Right kidney (tissue), 1 donor: Measurements from ENCODE around the gene RAPSN.

Experiments
- DNase-seq: peaks from one replicate; pipeline ENCODE4 v3.0.0-alpha.2; 2016

Gene RAPSN

DNA sequence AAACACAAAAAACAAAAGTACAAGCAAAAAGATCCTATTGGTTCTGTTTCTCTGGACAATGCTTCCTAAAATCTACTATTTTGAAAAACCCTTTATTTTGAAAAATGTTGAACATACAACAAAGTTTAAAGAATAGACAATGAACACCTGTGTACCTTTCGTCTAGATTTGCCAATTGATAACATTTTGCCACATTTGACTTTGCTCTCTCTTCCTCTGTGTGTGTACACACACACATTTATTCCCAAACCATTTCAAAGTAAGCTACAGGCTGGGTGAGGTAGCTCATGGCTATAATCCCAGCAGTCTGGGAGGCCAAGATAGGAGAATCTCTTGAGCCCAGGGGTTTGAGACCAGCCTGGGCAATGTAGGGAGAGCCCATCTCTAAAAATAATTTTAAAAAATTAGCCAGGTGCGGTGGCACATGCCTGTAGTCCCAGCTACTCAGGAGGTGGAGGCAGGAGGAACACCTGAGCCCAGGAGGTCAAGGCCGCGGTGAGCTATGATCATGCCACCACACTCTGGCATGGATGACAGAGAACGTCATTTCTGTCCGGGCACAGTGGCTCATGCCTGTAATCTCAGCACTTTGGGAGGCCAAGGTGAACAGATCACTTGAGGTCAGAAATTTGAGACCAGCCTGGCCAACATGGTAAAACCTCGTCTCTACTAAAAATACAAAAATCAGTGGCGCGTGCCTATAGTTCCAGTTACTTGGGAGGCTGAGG is 17.4 kb downstream of the RAPSN start:
- no peak for DNase-seq

DNA sequence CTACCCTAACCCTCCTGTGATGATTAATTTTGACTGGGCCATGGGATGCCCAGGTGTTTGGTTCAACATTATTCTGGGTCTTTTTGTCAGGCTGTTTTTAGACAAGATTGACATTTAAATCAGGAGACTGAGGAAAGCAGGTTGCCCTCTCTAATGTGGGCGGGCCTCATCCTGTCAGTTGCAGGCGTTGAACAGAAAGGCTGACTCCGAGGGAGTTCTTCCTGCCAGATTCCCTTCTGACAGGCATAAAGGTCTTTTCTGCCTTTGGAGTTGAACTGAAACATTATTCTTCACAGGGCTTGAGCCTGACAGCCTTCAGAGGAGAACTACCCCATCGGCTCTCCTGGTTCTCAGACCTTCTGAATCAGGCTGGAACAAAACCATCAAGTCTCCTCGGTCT is 18.4 kb downstream of the RAPSN start:
- DNase-seq = no peak

DNA sequence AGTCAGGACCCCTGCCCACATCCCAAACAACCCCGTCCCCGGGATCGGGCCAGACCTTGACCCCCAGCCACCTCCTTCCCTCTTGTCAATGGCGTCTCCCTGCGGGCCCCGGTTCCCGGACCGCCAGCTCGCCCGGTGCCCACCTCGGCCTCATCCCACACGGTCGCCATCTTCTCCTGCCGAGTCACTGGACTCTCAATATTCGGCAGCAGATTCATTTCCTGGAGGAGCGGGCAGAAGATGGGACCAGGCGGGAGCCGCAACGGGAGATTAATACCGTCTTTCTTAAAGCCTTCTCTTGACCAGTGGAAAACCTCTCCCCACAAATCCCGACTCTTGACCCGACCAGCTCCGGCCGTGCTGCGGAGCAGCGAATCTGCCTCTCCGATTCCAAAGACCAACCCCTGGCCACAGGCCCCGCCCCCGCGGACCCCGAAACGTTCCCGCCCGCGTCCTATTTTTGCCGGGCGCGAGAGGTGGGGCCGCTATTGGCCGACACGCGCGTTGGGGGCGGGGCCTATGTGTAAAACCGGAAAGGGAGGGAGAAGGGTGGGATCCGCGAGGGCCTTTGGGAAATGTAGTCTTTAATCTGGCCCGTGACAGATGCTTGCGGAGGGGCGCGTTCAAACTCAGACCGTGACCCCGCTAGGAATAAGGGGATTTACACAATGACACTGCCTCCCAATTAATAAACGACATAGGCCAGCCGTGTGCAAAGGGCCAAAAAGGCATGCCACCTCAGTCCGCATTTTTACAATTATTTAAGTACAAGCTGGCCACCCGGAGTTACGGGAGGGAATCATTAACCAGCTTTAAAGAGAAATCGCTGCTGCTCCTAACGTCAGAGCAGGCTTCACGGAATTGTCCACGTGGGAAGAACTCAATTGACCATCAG is 22.6 kb downstream of the RAPSN start, which contains the start of gene PSMC3:
Gene PSMC3, minus strand, starts transcription at position 378 of the 895 bp plus-strand sequence. Its CDS starts 160 bp downstream, at position 218.
- DNase-seq = peak; percentile 99

GRCh38 chr11:47425611-47426010 is 23.3 kb downstream of the RAPSN start:
- no peak for DNase-seq

DNA sequence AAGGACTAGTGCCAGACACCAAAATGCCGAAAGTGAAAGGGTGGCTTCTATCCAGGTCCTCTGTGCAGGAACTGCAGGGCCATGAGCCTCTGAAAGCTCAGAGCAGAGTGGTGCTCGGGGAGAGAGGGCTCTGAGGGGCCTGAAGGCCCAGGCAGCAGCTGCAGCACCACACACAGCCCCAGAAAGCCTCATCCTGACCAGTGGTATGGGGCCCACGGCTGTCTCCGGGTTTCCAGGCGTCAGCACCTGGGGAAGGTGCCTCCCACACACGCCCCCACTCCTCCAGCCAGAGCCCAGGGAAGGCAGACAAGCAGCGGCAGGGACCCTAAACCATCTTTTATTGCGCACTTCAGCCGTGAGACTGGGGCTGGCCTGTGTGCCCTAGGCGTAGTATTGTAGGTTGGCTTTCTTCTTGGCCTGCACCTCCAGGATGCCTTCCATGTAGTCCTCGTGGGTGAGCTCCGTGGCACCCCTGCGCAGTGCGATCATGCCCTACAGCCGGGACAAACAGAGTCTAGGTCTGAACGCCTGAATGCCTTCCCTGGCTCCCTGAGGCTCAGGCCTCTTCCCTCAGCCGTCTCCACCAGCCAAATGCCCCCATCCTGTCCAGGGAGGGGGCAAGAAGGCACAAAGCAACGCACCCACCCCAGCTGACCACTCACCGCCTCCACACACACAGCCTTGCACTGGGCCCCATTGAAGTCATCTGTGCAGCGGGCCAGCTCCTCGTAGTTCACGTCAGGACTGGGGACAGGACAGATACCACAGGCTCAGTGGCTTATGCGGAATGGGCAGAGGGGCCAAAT is 30.3 kb downstream of the RAPSN start:
- DNase-seq = no peak

DNA sequence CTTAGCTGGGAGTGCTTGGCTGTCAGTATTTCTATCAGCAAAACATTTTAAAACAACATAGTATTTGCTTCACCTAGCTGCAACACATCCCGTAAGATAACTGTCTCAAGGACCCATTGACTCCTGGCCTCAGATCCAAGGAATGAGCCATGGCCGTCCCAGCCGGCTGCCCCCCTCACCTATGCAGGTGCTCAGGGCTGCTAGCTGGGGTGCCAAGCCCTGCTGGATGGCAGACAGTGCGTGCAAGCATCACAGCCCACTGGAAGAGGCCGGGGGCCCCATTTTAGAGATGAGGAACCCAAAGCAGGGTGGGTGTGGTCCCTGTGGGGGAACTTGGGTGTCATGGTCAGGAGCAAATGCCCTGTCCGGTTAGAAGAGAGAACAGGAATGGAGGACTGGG is 31.2 kb downstream of the RAPSN start:
- DNase-seq = no peak

- no peak for DNase-seq
These were observed 32.9 kb downstream of the RAPSN start for GRCh38 chr11:47415949-47416472.

GRCh38 chr11:47415091-47415854 is 33.7 kb downstream of the RAPSN start:
- DNase-seq = no peak

GRCh38 chr11:47414685-47415070 is 34.3 kb downstream of the RAPSN start:
- no peak for DNase-seq

DNA sequence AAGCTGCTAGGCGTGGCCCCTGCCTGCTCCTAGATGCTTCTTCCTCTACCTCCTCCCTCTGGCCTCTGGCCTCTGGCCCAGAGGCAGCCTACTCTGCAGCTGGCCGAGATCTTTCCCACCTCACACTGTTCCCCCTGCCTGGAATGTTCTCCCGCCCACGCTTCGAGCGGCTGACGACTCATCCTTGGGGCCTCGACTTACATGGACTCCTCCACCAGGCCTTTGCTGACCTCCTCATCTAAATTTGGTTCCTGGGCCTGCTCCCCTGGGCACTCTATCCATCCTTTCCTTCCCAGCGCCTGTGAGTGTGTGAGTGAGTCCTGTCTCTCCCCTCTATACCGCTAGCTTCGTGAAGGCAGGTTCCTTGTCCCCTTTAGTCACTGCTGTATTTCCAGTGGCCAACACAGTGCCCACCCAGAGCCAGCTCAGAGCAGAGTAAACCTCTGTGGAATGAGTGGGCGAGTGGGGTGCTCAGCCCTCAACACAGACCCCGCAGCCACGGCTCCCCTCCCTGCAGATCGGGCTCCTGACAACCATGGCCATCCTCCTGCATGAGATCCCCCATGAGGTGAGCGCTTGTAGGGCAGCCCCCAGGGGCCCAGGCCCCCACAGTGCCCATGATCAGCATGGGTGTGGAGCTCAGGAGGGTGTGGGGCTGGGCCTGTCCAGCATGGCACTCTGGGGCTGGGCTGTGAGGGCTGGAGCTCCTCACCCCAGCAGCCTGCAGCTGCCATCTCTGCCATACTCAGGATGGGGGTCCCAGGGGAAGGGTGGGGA is 34.8 kb downstream of the RAPSN start:
- no peak for DNase-seq

- no peak for DNase-seq
These were observed 35.6 kb downstream of the RAPSN start for GRCh38 chr11:47413351-47413750.

GRCh38 chr11:47411884-47412746 is 36.8 kb downstream of the RAPSN start:
- no peak for DNase-seq

GRCh38 chr11:47410370-47411264 is 38.3 kb downstream of the RAPSN start:
- no peak for DNase-seq

DNA sequence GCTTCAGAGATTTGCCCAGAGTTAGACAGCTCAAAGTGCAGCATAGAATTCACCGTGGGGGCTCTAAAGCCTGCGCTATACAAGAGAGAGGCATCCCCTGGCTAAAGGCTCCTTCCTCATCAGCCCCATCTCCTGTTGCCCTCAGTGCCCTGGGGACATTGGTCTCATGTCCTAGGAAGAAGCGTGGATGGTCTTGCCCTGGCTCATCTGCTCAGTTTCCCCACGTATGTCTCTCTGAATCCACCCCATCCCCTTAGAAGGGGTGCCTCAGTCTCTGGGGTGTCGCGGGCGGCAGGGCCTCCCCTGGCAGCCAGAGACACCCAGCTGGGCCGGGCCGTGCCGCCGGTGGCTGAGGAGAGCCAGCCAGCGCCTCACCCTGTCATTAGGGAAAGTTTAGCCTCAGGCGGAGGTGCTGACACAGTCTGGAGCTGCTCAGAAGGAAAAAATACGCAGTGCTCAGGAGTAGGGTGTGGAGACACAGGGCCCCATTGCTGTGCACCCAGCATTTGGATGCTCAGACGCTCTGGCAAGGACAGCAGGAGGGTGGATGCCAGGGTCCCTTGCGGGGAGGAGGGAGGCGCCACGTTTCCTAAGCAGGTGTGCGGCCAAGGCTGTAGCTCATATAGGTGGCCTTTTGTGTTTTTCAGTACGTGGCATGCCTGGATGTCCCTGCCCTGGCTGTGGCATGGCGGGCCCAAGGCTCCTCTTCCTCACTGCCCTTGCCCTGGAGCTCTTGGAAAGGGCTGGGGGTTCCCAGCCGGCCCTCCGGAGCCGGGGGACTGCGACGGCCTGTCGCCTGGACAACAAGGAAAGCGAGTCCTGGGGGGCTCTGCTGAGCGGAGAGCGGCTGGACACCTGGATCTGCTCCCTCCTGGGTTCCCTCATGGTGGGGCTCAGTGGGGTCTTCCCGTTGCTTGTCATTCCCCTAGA is 39.2 kb downstream of the RAPSN start:
- DNase-seq = no peak

DNA sequence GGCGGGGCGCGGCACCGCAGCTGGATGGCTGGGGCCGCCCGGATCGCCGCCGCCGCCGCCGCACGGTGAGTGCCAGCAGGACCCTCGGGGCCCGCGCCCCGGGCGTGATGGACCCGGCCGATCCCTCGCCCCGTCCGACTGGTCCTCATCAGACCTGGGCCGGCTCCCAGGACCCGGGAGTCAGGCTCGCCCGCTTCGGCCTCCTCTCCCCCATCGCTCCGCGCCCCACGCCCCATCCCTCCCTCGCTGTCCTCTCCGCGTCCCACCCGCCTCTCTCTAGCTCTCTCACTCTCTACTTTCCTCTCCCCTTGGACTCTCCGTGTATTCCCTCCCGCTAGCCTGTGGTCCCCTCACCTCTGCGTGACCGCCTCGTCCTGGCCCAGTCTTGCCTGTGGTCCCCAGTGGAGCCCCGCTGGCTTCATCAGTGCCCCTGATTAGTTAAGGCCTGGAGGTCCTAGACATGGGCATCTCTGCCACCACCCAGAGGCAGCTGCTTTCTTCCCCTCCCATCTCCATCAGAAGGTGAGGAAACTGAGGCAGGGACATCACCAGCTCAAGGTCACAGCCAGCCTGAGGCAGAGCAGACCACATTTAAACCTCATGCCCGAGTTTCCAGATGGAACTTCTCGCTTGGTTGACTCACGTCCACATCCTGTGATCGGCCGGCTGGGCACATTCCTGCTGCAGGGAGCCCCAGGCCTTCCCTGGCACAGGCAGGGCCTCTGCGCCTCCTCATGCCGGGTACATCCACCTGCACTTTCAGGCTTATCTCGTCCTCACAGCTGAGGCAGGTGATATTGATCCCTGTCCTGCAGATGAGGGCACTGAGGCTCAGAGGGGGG is 40.1 kb downstream of the RAPSN start:
- peak; percentile 80 for DNase-seq

DNA sequence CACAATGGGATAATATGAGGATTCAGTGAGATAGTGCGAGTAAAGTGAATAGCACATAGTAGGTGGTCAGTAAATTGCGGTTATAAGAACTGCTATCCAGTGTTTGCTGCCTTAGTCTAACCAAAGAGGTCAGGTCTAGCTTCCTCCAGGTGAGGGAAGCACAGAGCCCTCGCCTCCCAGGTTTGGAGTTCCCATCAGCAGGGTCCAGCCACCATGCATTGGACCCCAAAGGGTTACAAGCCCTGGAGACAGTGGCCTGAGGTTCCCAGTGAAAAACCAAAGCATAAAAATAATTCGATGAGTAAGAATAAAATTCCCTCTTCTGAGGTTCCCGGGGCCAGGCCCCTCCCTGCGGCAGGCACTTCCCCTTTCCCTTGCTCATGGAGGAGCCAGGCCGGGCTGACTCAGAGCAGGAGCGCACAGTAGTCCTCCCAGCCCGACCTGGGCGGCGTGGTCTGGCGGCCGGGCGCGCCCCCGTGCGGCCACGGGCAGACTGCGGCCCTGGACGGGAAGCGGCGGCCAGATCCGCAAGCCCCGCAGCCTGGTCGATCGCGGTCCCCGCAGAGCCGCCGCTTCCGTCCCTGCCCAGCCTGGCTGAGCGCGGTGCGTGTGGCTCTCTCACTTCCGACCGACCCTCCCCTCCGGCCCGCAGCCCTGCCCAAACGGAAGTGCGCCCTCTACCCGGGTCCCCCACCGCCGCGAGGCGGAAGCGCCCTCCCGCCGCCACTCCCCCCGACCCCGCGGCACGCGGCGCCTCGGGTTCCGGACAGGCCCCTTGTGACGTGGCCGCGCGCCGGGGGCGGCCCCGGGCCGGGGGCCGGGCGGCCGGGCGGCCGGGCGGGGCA is 41.0 kb downstream of the RAPSN start, which contains the start of gene SLC39A13:
Gene SLC39A13, plus strand, starts transcription at position 845 of the 845 bp plus-strand sequence. CDS start 1,505 bp downstream, outside the sequence.
- peak; percentile 98 for DNase-seq
